OCI-LY7 (cell line): ENCODE results near the gene IFRD2. TPM values are rescaled to one million over a fixed set of nuclear protein-coding genes. Genes with fewer than 3 reads are reported as not detected.
A peak's percentile ranks its signal among the peaks of the same experiment; 100 is the strongest.

Experiments
- BruUV-seq: library from RNA; stranded (reverse); fragments of 400-500 nt; replicated peaks from 2 replicates; lab custom pipeline; 2021; lab: Mats Ljungman, UMichigan
- CTCF ChIA-PET: fragments of 300-600 bp; sonication (Branson Sonifier 250); formaldehyde crosslinking; loops from one replicate; lab custom pipeline; 2022; ENCODE audit warnings: antibody characterized with exemption; ENCODE audit not compliant: unreplicated experiment; lab: Charles Lee
- POLR2A ChIA-PET: fragments of 300-600 bp; sonication (Branson Sonifier 250); formaldehyde crosslinking; loops from one replicate; lab custom pipeline; 2022; ENCODE audit warnings: antibody characterized with exemption; lab: Charles Lee
- DNase-seq: peaks from one replicate; pipeline ENCODE4 v3.0.0-alpha.2; 2015; ENCODE audit warnings: low spot score
- H2AFZ ChIP-seq: fragments of 200-600 bp; sonication (generic), shearing (Covaris generic); 2 replicates; pipeline ENCODE4 v1.6.1; 2014; ENCODE audit warnings: mild to moderate bottlenecking, antibody characterized with exemption, low read length, moderate library complexity
- H3K27ac ChIP-seq: fragments of 200-600 bp; sonication (generic); 2 replicates; pipeline ENCODE4 v1.5.1; 2014; ENCODE audit warnings: mixed run types, low read depth, mild to moderate bottlenecking, moderate library complexity, low read length, inconsistent platforms; ENCODE audit not compliant: poor library complexity, severe bottlenecking
- H3K36me3 ChIP-seq: fragments of 200-600 bp; sonication (generic); 2 replicates; pipeline ENCODE4 v1.6.1; 2014; ENCODE audit warnings: mild to moderate bottlenecking, antibody characterized with exemption, low read length, moderate library complexity, mixed read lengths; ENCODE audit not compliant: insufficient read depth
- H3K4me1 ChIP-seq: fragments of 200-600 bp; sonication (generic); 2 replicates; pipeline ENCODE4 v1.5.1; 2014; ENCODE audit warnings: mild to moderate bottlenecking, low read length; ENCODE audit not compliant: insufficient read depth, poor library complexity, severe bottlenecking
- H3K4me2 ChIP-seq: fragments of 200-600 bp; sonication (generic); 2 replicates; pipeline ENCODE4 v1.6.1; 2014; ENCODE audit warnings: mild to moderate bottlenecking, low read length
- H3K4me3 ChIP-seq: fragments of 200-600 bp; sonication (generic); 2 replicates; pipeline ENCODE4 v1.5.1; 2014; ENCODE audit warnings: mild to moderate bottlenecking, low read depth, low read length; ENCODE audit not compliant: poor library complexity, severe bottlenecking
- H3K79me2 ChIP-seq: fragments of 200-600 bp; sonication (generic); 2 replicates; pipeline ENCODE4 v1.6.1; 2016; ENCODE audit warnings: low read depth, mild to moderate bottlenecking, low read length, moderate library complexity, mixed read lengths; ENCODE audit not compliant: insufficient read depth
- H3K9me2 ChIP-seq: fragments of 200-600 bp; sonication (generic); 2 replicates; pipeline ENCODE4 v1.6.1; 2016; ENCODE audit warnings: mild to moderate bottlenecking, low read length, mixed read lengths; ENCODE audit not compliant: insufficient read depth
- H3K9me3 ChIP-seq: fragments of 200-600 bp; sonication (generic); 2 replicates; pipeline ENCODE4 v1.6.1; 2014; ENCODE audit warnings: mild to moderate bottlenecking, mixed run types, low read length, mixed read lengths
- H4K20me1 ChIP-seq: fragments of 200-600 bp; sonication (generic); 2 replicates; pipeline ENCODE4 v1.6.1; 2014; ENCODE audit warnings: mild to moderate bottlenecking, antibody characterized with exemption, low read length, moderate library complexity, mixed read lengths; ENCODE audit not compliant: insufficient read depth
- CTCF ChIP-seq: fragments of 200-600 bp; sonication (generic); conservative IDR thresholded peaks from 2 replicates; pipeline ENCODE4 v1.5.1; 2014; ENCODE audit warnings: mild to moderate bottlenecking, antibody characterized with exemption, low read length, moderate library complexity, mixed read lengths
- EZH2phosphoT487 ChIP-seq: fragments of 200-600 bp; sonication (generic); IDR thresholded peaks from 2 replicates; pipeline ENCODE4 v1.6.1; 2018; ENCODE audit warnings: low read depth, borderline replicate concordance, mild to moderate bottlenecking, mixed run types, antibody characterized with exemption, low read length, moderate library complexity, mixed read lengths
- intact Hi-C: fragments of 100-400 bp; cut with micrococcal nuclease; formaldehyde crosslinking; loops from one replicate; pipeline ENCODE4 v1.10.0; 2022; ENCODE audit not compliant: unreplicated experiment
- total RNA-seq, 2 experiments: library from RNA; depleted of rRNA in 1 of 2; stranded (reverse); fragments of >200 nt in 1 of 2; shearing (Covaris generic) in 1 of 2; gene quantifications; 2 replicates each; pipeline ENCODE4 v1.2.3, GENCODE V29; 2014 to 2022

Gene IFRD2
- total RNA-seq, 2 experiments from 2014 or later, result 93.3 to 95.5 TPM

DNA sequence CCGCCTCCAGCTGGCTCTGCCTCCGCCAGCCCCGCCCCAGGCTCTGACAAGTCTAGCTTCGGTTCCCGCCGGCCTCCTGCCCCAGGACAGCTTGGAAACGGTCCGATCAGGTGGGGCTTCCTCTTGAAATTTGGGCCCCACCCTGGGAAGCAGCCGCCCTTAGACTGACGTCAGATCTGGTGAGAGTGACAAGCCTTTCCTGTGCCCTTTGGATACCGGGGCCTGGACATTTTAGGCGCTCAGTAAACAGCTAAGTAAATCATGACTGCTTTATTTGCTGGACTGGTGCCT is 7.4 kb upstream of the IFRD2 start:
- H3K4me2 ChIP-seq, result peak overlapping the region; percentile 73
- H3K4me3 ChIP-seq, result peak overlapping the region; percentile 78
- peaks cover 19% of the 10 kb centered on the region for H3K4me1 ChIP-seq
- H3K27ac ChIP-seq, result peak overlapping the region; percentile 29
- intact Hi-C loops, result loop anchor here (1.0 to 5.0 kb wide), 3 partner anchors 25 to 53 kb away; no protein-coding TSS in a partner anchor
- CTCF ChIA-PET, result interaction anchor here (0.9 to 1.5 kb wide), 3 partner anchors 29 to 80 kb away, joined by 3 to 5 read pairs (median 3); partner anchors contain the start of gene TUSC2
- no peak for TF ChIP-seq EZH2phosphoT487
- TF ChIP-seq CTCF, result no peak
- no peaks in the 10 kb centered on the region for H3K9me2 ChIP-seq
- H3K79me2 ChIP-seq, result no peaks in the 10 kb centered on the region
- H2AFZ ChIP-seq, result peak overlapping the region; percentile 64; the same call in 1 of the 2 replicates
- H3K36me3 ChIP-seq, result no peaks in the 10 kb centered on the region
- BruUV-seq, result no TSS peak
- no peak for DNase-seq
- no peaks in the 10 kb centered on the region for H3K9me3 ChIP-seq
- POLR2A ChIA-PET, result interaction anchor here (0.7 to 2.4 kb wide), 8 partner anchors 14 to 1086 kb away, joined by 3 to 13 read pairs (median 4); partner anchors contain the start of genes MANF and TUSC2
- no peaks in the 10 kb centered on the region for H4K20me1 ChIP-seq

- no peaks in the 10 kb centered on the region for H3K9me3 ChIP-seq
- no TSS peak for BruUV-seq
- peak within 1 kb of the TSS; percentile 85 for H2AFZ ChIP-seq
- no peaks in the 10 kb centered on the region for H3K36me3 ChIP-seq
- H3K4me1 ChIP-seq, result peaks cover 19% of the 10 kb centered on the region
- peak; percentile 99 for DNase-seq
- ChIA-PET CTCF (interaction anchor here (0.5 to 1.5 kb wide), 4 partner anchors 29 to 80 kb away, joined by 3 to 7 read pairs (median 4); partner anchors contain the start of gene TUSC2), POLR2A (interaction anchor here (0.6 to 2.4 kb wide), 9 partner anchors 15 to 1086 kb away, joined by 3 to 13 read pairs (median 3); partner anchors contain the start of genes MANF and TUSC2)
- no peaks in the 10 kb centered on the region for H4K20me1 ChIP-seq
- no peaks in the 10 kb centered on the region for H3K79me2 ChIP-seq
- H3K27ac ChIP-seq, result peak within 1 kb of the TSS; percentile 58
- no peaks in the 10 kb centered on the region for H3K9me2 ChIP-seq
- intact Hi-C loops, result loop anchor here (1.0 to 5.0 kb wide), 3 partner anchors 25 to 52 kb away; no protein-coding TSS in a partner anchor
- H3K4me2 ChIP-seq, result peak within 1 kb of the TSS; percentile 91
- H3K4me3 ChIP-seq, result peak within 1 kb of the TSS; percentile 78
- peak; percentile 59; the same call in 1 of the 2 replicates for TF ChIP-seq CTCF
- TF ChIP-seq EZH2phosphoT487, result no peak
These were observed 6.8 kb upstream of the IFRD2 start, which contains the start of the genes HYAL3 and NAA80 for GRCh38 chr3:50298836-50299637. Gene HYAL3 (minus strand): TSS chr3:50299405. CDS start chr3:50295602, 3,803 bp downstream. Gene NAA80 (minus strand): TSS chr3:50299405. CDS start chr3:50297463, 1,942 bp downstream.
